Right ventricle myocardium superior (tissue), 1 donor: Measurements from ENCODE around the gene PEBP1. TPM values are rescaled to one million over a fixed set of nuclear protein-coding genes. Genes with fewer than 3 reads are reported as not detected.
"Not testable (repeated sequence)": the region's sequence is repeated elsewhere in the genome, so short reads cannot be mapped to it uniquely, and the experiment has no call there.

ENCODE experiments used
- ATAC-seq: fragments of 200-7000 bp; cut with Tn5 transposase; one replicate; pipeline ENCODE4 v1.9.1; 2020; ENCODE audit warnings: mild to moderate bottlenecking; ENCODE audit not compliant: poor library complexity
- DNase-seq: peaks from one replicate; pipeline ENCODE4 v3.0.0-alpha.2; 2020
- intact Hi-C: fragments of 100-400 bp; cut with DNase I; formaldehyde crosslinking; loops from one replicate; pipeline ENCODE4 v1.11.2; 2022
- total RNA-seq: library from RNA; stranded (reverse); fragmentation: NEBNext Ultra II Directional; extraction: Animal tissue kit (Norgen Biotek cat#: 25700); gene quantifications from one replicate; pipeline ENCODE4 v1.2.1, GENCODE V29; 2021
- donor health status: DM: no; HTN: yes; CAD: no; lungs with severe emphysema.

Gene PEBP1
- total RNA-seq, 1 donor from 2014 or later, result 498 TPM

GRCh38 chr12:118125743-118126118, 10.2 kb upstream of the PEBP1 start:
- intact Hi-C loops, result no loop called here
- ATAC-seq (no peak), DNase-seq (no peak)

DNA sequence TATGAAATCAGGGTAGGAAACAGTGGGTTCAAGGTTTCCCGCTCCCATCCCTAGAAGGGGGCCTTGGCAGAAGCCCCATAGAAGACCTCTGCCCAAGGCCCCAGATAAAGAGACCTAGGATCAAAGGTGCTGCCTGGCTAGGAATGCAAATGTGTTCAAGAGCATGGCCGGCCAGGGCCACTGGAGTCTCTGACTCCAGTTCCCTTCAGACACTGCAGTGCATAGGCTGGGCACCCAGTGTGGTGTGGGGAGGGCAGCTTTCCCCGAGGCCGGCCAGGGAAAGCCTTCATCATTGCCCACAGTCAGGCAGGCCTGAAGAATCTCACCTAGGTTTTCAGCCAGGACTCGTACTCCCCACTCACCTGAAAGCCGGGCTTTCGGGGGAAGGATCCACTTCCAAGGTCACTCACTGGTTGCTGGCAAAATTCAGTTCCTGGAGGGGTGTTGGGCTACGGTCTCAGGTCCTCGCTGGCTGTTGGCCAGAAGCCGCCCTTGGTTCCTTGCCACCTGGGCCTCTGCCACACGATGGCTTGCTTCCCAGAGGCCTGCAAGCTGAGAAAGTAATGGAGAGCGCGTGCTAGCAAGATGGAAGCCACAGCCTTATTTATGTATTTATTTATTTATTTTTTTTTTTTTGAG, 9.7 kb upstream of the PEBP1 start:
- ATAC-seq, result peak; percentile 84
- intact Hi-C loops, result no loop called here
- DNase-seq, result peak; percentile 80

- intact Hi-C loops, result no loop called here
- ATAC-seq (no peak), DNase-seq (no peak)
Observed at GRCh38 chr12:118127867-118128266, 8.1 kb upstream of the PEBP1 start.

- ATAC-seq, intact Hi-C loops, DNase-seq: not testable (repeated sequence)
Observed at GRCh38 chr12:118129436-118129835, 6.5 kb upstream of the PEBP1 start.

DNA sequence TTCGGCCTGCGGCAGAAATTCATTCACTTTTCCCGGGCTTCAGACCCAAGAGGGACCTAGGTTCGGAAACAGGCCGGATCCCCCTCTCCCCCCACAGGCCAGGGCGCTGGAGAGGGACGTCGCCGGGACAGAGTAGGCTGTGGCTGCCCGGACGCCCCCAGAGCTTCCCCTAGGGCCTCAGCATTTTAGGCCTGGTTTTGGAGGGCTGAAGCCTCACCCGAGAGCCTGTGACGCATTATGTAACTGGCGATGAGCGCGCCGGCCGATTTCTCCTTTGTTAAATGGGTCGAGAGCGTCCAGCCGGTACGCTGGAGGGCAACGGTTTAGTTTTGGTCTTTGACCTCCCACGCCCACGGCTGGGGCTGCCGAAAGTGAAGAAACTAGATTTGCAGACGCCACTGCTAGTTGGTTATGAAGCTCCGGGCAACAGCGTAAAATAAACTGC, 657 bp downstream of the PEBP1 start:
- ATAC-seq, result peak; percentile 49
- intact Hi-C loops, result loop anchor here (10.0 kb wide), 1 partner anchor 238 kb away; the partner anchor contains the start of genes SUDS3 and TAOK3
- DNase-seq, result peak; percentile 72

GRCh38 chr12:118137148-118137678, 1.3 kb downstream of the PEBP1 start:
- ATAC-seq (no peak), DNase-seq (no peak)
- intact Hi-C loops, result loop anchor here (10.0 kb wide), 1 partner anchor 238 kb away; the partner anchor contains the start of genes SUDS3 and TAOK3

- ATAC-seq (no peak), DNase-seq (no peak)
- intact Hi-C loops, result no loop called here
Observed at GRCh38 chr12:118140825-118141224, 4.9 kb downstream of the PEBP1 start.

DNA sequence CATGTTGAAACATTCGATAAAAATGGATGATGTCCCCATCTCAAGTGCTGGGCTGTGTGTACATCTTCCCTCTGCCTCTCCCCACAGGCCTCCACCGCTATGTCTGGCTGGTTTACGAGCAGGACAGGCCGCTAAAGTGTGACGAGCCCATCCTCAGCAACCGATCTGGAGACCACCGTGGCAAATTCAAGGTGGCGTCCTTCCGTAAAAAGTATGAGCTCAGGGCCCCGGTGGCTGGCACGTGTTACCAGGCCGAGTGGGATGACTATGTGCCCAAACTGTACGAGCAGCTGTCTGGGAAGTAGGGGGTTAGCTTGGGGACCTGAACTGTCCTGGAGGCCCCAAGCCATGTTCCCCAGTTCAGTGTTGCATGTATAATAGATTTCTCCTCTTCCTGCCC, 8.6 kb downstream of the PEBP1 start:
- intact Hi-C loops, result no loop called here
- no peak for ATAC-seq

DNA sequence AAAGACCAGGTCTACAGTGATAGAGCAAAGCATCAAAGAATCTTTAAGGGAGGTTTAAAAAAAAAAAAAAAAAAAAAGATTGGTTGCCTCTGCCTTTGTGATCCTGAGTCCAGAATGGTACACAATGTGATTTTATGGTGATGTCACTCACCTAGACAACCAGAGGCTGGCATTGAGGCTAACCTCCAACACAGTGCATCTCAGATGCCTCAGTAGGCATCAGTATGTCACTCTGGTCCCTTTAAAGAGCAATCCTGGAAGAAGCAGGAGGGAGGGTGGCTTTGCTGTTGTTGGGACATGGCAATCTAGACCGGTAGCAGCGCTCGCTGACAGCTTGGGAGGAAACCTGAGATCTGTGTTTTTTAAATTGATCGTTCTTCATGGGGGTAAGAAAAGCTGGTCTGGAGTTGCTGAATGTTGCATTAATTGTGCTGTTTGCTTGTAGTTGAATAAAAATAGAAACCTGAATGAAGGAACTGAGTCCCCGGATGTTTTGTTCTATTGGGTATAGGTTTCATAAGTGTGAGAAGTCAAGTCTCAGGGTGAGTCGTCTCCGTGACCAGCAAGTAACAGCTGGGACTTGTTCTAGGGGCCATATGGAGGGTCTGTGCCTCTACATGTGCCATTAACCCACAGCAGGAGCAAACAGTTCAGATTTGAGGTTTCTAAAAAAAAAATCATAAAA, 9.3 kb downstream of the PEBP1 start:
- no peak for DNase-seq
- no peak for ATAC-seq
- intact Hi-C loops, result no loop called here

More for the DNA sequence above, 8.6 kb downstream of the PEBP1 start:
- DNase-seq, result no peak

GRCh38 chr12:118145798-118146156, 9.9 kb downstream of the PEBP1 start:
- DNase-seq (no peak), ATAC-seq (no peak)
- intact Hi-C loops, result no loop called here

- ATAC-seq (peak; percentile 53), DNase-seq (no peak)
- intact Hi-C loops, result no loop called here
Observed at GRCh38 chr12:118148287-118148686, 12.4 kb downstream of the PEBP1 start.

- intact Hi-C loops, result no loop called here
- peak; percentile 68 for ATAC-seq
- DNase-seq, result no peak
Observed at GRCh38 chr12:118150625-118151024, 14.7 kb downstream of the PEBP1 start.

- no peak for DNase-seq
- intact Hi-C loops, result no loop called here
- no peak for ATAC-seq
Observed at GRCh38 chr12:118151755-118152154, 15.8 kb downstream of the PEBP1 start.

GRCh38 chr12:118160536-118160935, 24.6 kb downstream of the PEBP1 start:
- intact Hi-C loops, result no loop called here
- no peak for DNase-seq
- no peak for ATAC-seq

- ATAC-seq (no peak), DNase-seq (no peak)
- intact Hi-C loops, result no loop called here
Observed at GRCh38 chr12:118164798-118165486, 29.0 kb downstream of the PEBP1 start.

DNA sequence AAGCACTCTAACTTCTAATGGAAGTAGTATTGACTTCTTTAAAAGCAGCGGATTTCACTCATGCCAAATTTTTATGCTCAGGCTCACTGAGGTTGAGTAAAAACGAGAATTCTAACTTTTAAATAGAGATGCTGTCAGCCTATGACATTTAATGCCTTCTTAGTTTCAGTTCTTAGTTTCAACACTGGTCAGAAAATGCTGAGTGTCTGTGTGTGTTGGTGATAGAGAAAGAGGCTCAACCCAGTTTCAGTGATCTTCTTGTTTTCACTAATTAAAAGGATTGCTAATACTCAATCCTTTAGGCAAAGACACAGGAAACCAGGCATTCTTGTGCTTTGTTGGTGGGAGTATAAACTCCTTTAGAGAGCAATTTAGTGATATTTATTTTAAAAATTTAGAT, 31.0 kb downstream of the PEBP1 start:
- DNase-seq (no peak), ATAC-seq (no peak)
- intact Hi-C loops, result no loop called here

DNA sequence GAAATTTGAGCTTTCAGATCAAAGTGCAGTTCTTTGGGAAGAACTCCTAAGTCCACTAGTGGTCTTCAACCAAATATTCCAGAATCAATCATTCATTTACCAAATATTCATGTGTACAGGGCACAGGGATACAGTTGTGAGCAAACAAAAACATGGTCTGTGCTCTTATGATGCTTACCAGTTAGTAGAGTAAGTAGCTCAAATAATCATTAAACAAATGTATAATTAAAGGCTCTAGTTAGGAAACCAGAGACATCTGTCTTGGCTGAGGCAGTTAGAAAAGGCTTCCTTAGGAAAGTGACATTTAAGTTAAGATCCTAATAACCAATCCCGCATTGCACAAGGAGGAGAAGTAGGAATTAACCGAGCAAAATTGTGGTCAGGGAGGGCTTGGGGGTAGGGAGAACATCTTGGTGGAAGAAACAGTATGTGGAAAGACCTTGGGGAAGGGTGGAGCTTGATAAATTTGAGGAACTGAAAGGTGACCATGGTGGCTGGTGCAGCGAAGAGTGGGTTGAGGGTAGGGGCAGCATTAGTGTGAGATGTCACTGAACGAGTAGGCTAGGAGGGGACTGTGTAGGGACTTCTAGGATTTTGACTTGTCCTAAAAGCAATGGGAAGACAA, 40.0 kb downstream of the PEBP1 start:
- DNase-seq, result no peak
- intact Hi-C loops, result no loop called here
- ATAC-seq, result peak; percentile 36

DNA sequence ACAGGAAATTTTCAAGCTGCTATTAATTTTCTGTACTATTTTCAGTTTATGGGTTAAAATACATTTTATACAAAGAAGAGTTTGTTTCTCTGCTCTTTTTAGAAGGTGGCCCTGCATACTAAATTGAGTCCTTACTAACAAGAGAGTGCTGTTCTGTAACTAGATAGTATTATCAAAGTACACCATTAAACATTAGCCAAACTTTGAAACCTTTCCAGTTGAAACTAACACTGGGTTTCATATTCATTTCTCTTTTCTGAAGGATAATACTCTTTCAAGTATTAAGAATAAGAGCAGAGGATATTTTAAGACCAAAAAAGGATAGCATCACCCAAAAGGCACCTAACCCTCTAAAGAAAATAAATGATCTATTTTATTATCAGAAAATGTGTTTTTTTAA, 47.2 kb downstream of the PEBP1 start:
- ATAC-seq (no peak), DNase-seq (no peak)
- intact Hi-C loops, result no loop called here

GRCh38 chr12:118183711-118184110, 47.8 kb downstream of the PEBP1 start:
- DNase-seq (no peak), ATAC-seq (peak; percentile 14)
- intact Hi-C loops, result no loop called here
